GM23338 (cell line): ENCODE results near the gene TBC1D19. TPM values are rescaled to one million over a fixed set of nuclear protein-coding genes. Genes with fewer than 3 reads are reported as not detected.

Experiments
- ATAC-seq: fragments of 200-7000 bp; cut with Tn5 transposase; 3 replicates; pipeline ENCODE4 v1.9.1; 2020
- DNase-seq: peaks from one replicate; pipeline ENCODE4 v3.0.0-alpha.2; 2015; ENCODE audit warnings: low spot score
- H2AFZ ChIP-seq: fragments of 200-600 bp; sonication (generic); 2 replicates; pipeline ENCODE4 v1.8.0; 2016; ENCODE audit warnings: antibody characterized with exemption, mild to moderate bottlenecking, moderate library complexity
- H3F3A ChIP-seq: fragments of 200-600 bp; sonication (generic); replicated peaks from 2 replicates; pipeline ENCODE4 v1.8.0; 2017; ENCODE audit warnings: antibody characterized with exemption, mixed run types, low read depth
- H3K27ac ChIP-seq: fragments of 200-600 bp; sonication (generic); 2 replicates; pipeline ENCODE4 v1.6.1; 2016; ENCODE audit warnings: low read depth
- H3K27me3 ChIP-seq: fragments of 200-600 bp; sonication (generic); 2 replicates; pipeline ENCODE4 v1.8.0; 2016; ENCODE audit warnings: mild to moderate bottlenecking, mixed run types, moderate library complexity; ENCODE audit not compliant: insufficient read depth
- H3K36me3 ChIP-seq: fragments of 200-600 bp; sonication (generic); 2 replicates; pipeline ENCODE4 v1.8.0; 2016; ENCODE audit warnings: mild to moderate bottlenecking; ENCODE audit not compliant: insufficient read depth
- H3K4me1 ChIP-seq: fragments of 200-600 bp; sonication (generic); 2 replicates; pipeline ENCODE4 v1.8.0; 2016; ENCODE audit warnings: mild to moderate bottlenecking, moderate library complexity; ENCODE audit not compliant: insufficient read depth
- H3K4me2 ChIP-seq: fragments of 200-600 bp; sonication (generic); 2 replicates; pipeline ENCODE4 v1.7.1; 2017; ENCODE audit warnings: mixed run types
- H3K4me3 ChIP-seq: fragments of 200-600 bp; sonication (generic); 2 replicates; pipeline ENCODE4 v1.6.1; 2016; ENCODE audit warnings: mixed run types
- H3K79me2 ChIP-seq: fragments of 200-600 bp; sonication (generic); replicated peaks from 2 replicates; pipeline ENCODE4 v1.8.0; 2017; ENCODE audit warnings: mild to moderate bottlenecking; ENCODE audit not compliant: insufficient read depth
- H3K9me2 ChIP-seq: fragments of 200-600 bp; sonication (generic); 2 replicates; pipeline ENCODE4 v1.8.0; 2017; ENCODE audit not compliant: insufficient read depth
- H4K20me1 ChIP-seq: fragments of 200-600 bp; sonication (generic); replicated peaks from 2 replicates; pipeline ENCODE4 v1.8.0; 2017; ENCODE audit warnings: mild to moderate bottlenecking; ENCODE audit not compliant: insufficient read depth
- H3K27ac Mint-ChIP-seq: 2 replicates; pipeline ENCODE4 v1.8.0; 2020; ENCODE audit warnings: inconsistent platforms, mild to moderate bottlenecking, moderate library complexity, mixed read lengths
- H3K27me3 Mint-ChIP-seq: 3 replicates; pipeline ENCODE4 v1.8.0; 2022; ENCODE audit warnings: low read depth, mild to moderate bottlenecking, moderate library complexity, mixed read lengths, inconsistent platforms; ENCODE audit not compliant: insufficient read depth, poor library complexity
- H3K36me3 Mint-ChIP-seq: 3 replicates; pipeline ENCODE4 v1.8.0; 2021; ENCODE audit warnings: low read depth, mild to moderate bottlenecking, inconsistent platforms, moderate library complexity, mixed read lengths
- H3K4me1 Mint-ChIP-seq: 3 replicates; pipeline ENCODE4 v1.8.0; 2020; ENCODE audit warnings: mild to moderate bottlenecking, inconsistent platforms, mixed read lengths
- H3K4me3 Mint-ChIP-seq: 3 replicates; pipeline ENCODE4 v1.8.0; 2021; ENCODE audit warnings: moderate library complexity, mild to moderate bottlenecking, inconsistent platforms, mixed read lengths
- H3K9me3 Mint-ChIP-seq: 3 replicates; pipeline ENCODE4 v1.8.0; 2020; ENCODE audit warnings: moderate library complexity, mild to moderate bottlenecking, inconsistent platforms, mixed read lengths
- CREB1 ChIP-seq: fragments of 250-450 bp; sonication (Bioruptor Pico); IDR thresholded peaks from 2 replicates; pipeline ENCODE4 v1.5.0; 2020; ENCODE audit warnings: low read depth, mild to moderate bottlenecking, moderate library complexity
- EZH2 ChIP-seq: fragments of 200-600 bp; sonication (generic); IDR thresholded peaks from one replicate; pipeline ENCODE4 v1.8.0; 2017; ENCODE audit warnings: antibody characterized with exemption, mild to moderate bottlenecking, low read depth; ENCODE audit not compliant: unreplicated experiment
- EZH2phosphoT487 ChIP-seq: fragments of 200-600 bp; sonication (generic); IDR thresholded peaks from one replicate; pipeline ENCODE4 v1.8.1; 2018; ENCODE audit warnings: antibody characterized with exemption; ENCODE audit not compliant: unreplicated experiment
- POLR2AphosphoS5 ChIP-seq: IDR thresholded peaks from 2 replicates; pipeline ENCODE4 v1.6.1; 2016; ENCODE audit warnings: antibody characterized with exemption, low read depth
- STAT1 ChIP-seq: IDR thresholded peaks from one replicate; pipeline ENCODE4 v1.6.1; 2016; ENCODE audit warnings: antibody characterized with exemption; ENCODE audit not compliant: unreplicated experiment
- ZNF114 ChIP-seq: fragments of 250-450 bp; sonication (Bioruptor Pico); IDR thresholded peaks from 2 replicates; pipeline ENCODE4 v1.5.0; 2020; ENCODE audit warnings: mild to moderate bottlenecking, moderate library complexity
- polyA plus RNA-seq: library from polyadenylated mRNA; unstranded; fragments of >200 nt; fragmentation: Nextera tagmentation; extraction: Ambion mirVana; gene quantifications from 2 replicates; pipeline ENCODE4 v1.2.1, GENCODE V29; 2016
- total RNA-seq: library from RNA; depleted of rRNA; stranded (reverse); fragments of >200 nt; shearing (Covaris generic); gene quantifications from 2 replicates; pipeline ENCODE4 v1.2.3, GENCODE V29; 2014
- TF ChIP-seq, protein P1 (sequence below), 2 experiments: fragments of 200-600 bp in 1 of 2; sonication (generic) in 1 of 2; conservative IDR thresholded peaks; 2 replicates each; pipeline versions ENCODE4 v1.5.1 to v1.6.1; 2016 to 2017; ENCODE audit warnings: antibody characterized with exemption in 2 of 2, low read depth in 2 of 2, mild to moderate bottlenecking in 2 of 2, moderate library complexity in 1 of 2
- TF ChIP-seq, protein P2 (sequence below): fragments of 250-450 bp; sonication (Bioruptor Pico); IDR thresholded peaks from 2 replicates; pipeline ENCODE4 v1.5.0; 2020; ENCODE audit warnings: mild to moderate bottlenecking, moderate library complexity

Gene TBC1D19
- total and polyA plus RNA-seq, 2 experiments from 2014 or later, result 1.9 to 4.3 TPM

DNA sequence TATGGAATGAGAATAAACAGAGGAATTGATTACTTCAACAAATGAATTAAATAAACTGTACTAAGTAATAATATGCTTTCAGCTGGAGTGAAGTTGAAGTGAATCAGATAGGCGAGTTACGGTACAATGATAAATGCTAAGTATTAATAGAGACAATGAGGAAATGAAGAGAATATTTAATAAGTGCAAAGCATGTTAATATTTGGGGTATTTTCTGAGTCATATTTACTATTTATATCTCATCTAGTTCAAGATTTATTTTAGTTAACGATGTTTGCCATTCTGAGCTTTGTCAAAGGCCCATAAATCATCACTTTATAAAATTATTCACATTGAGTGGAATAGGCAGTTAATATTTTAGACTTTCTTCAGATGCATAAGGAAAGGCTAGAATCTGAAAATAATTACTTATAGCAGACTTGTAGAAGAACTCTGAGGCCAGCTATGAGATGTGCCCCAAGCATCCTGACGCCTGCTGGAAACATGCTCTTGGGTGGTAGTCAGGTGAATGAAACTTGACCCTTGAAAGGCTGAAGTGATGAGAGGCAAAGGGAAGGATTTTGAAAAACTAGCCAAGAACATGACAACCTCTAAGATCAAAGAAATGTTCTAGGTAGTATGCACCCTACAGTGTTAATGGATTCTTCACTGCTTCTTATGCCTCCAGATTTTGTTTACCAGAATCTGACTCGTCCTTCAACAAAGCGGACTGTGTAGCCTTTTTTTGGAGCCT, 142.9 kb downstream of the TBC1D19 start:
- H3K4me3 Mint-ChIP-seq, result no peak overlapping the region
- Histone ChIP-seq H2AFZ (no peak overlapping the region), H3K27me3 (no peaks in the 10 kb centered on the region), H3F3A (no peaks in the 10 kb centered on the region), H3K36me3 (no peaks in the 10 kb centered on the region), H3K4me1 (no peaks in the 10 kb centered on the region), H3K9me2 (no peaks in the 10 kb centered on the region), H4K20me1 (no peaks in the 10 kb centered on the region), H3K4me2 (no peak overlapping the region), H3K27ac (no peak overlapping the region), H3K79me2 (no peaks in the 10 kb centered on the region), H3K4me3 (no peak overlapping the region)
- H3K27ac Mint-ChIP-seq, result no peak overlapping the region
- TF ChIP-seq, protein P1, sequence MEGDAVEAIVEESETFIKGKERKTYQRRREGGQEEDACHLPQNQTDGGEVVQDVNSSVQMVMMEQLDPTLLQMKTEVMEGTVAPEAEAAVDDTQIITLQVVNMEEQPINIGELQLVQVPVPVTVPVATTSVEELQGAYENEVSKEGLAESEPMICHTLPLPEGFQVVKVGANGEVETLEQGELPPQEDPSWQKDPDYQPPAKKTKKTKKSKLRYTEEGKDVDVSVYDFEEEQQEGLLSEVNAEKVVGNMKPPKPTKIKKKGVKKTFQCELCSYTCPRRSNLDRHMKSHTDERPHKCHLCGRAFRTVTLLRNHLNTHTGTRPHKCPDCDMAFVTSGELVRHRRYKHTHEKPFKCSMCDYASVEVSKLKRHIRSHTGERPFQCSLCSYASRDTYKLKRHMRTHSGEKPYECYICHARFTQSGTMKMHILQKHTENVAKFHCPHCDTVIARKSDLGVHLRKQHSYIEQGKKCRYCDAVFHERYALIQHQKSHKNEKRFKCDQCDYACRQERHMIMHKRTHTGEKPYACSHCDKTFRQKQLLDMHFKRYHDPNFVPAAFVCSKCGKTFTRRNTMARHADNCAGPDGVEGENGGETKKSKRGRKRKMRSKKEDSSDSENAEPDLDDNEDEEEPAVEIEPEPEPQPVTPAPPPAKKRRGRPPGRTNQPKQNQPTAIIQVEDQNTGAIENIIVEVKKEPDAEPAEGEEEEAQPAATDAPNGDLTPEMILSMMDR (conservative IDR thresholded peaks at IDR 0.05; ENCODE audit: low read depth in 2 of 2), result no peak
- TF ChIP-seq ZNF114 (no peak), CREB1 (CRISPR knock-in tag) (no peak), STAT1 (no peak), EZH2phosphoT487 (no peak)
- ATAC-seq (no peak), DNase-seq (peak; percentile 3)
- no peaks in the 10 kb centered on the region for H3K36me3 Mint-ChIP-seq
- no peaks in the 10 kb centered on the region for H3K9me3 Mint-ChIP-seq
- no peaks in the 10 kb centered on the region for H3K4me1 Mint-ChIP-seq
- peaks cover 1% of the 10 kb centered on the region for H3K27me3 Mint-ChIP-seq

DNA sequence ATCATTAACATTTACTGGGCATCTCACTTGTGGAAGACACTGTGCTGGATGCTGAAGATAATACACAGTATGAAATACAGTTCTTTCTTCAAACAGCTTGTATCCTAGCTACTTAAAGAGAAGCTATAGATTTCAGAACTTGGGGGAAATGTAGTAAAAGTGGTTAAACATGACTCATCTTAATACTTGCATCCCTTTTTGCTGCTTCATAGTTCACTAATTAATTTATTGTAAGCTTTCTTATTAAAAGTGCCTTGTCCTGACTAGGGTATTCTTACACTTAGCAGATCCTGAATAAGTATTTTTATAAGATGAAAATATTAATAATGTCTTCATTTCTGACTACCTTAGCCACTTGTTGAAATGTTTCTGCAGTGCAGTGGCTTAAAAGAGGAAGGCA, 144.0 kb downstream of the TBC1D19 start:
- no peaks in the 10 kb centered on the region for H3K36me3 Mint-ChIP-seq
- H3K4me1 Mint-ChIP-seq, result no peaks in the 10 kb centered on the region
- no peak for DNase-seq
- Histone ChIP-seq H3K4me1 (no peaks in the 10 kb centered on the region), H2AFZ (no peak overlapping the region), H3K36me3 (no peaks in the 10 kb centered on the region), H3K79me2 (no peaks in the 10 kb centered on the region), H3K27me3 (no peaks in the 10 kb centered on the region), H3K4me2 (no peak overlapping the region), H3K27ac (no peak overlapping the region), H3F3A (no peaks in the 10 kb centered on the region), H3K9me2 (no peaks in the 10 kb centered on the region), H3K4me3 (no peak overlapping the region), H4K20me1 (no peaks in the 10 kb centered on the region)
- no peak overlapping the region for H3K4me3 Mint-ChIP-seq
- H3K27me3 Mint-ChIP-seq, result peaks cover 1% of the 10 kb centered on the region
- H3K27ac Mint-ChIP-seq, result no peak overlapping the region
- no peak for ATAC-seq
- H3K9me3 Mint-ChIP-seq, result no peaks in the 10 kb centered on the region
- TF ChIP-seq, protein P2, sequence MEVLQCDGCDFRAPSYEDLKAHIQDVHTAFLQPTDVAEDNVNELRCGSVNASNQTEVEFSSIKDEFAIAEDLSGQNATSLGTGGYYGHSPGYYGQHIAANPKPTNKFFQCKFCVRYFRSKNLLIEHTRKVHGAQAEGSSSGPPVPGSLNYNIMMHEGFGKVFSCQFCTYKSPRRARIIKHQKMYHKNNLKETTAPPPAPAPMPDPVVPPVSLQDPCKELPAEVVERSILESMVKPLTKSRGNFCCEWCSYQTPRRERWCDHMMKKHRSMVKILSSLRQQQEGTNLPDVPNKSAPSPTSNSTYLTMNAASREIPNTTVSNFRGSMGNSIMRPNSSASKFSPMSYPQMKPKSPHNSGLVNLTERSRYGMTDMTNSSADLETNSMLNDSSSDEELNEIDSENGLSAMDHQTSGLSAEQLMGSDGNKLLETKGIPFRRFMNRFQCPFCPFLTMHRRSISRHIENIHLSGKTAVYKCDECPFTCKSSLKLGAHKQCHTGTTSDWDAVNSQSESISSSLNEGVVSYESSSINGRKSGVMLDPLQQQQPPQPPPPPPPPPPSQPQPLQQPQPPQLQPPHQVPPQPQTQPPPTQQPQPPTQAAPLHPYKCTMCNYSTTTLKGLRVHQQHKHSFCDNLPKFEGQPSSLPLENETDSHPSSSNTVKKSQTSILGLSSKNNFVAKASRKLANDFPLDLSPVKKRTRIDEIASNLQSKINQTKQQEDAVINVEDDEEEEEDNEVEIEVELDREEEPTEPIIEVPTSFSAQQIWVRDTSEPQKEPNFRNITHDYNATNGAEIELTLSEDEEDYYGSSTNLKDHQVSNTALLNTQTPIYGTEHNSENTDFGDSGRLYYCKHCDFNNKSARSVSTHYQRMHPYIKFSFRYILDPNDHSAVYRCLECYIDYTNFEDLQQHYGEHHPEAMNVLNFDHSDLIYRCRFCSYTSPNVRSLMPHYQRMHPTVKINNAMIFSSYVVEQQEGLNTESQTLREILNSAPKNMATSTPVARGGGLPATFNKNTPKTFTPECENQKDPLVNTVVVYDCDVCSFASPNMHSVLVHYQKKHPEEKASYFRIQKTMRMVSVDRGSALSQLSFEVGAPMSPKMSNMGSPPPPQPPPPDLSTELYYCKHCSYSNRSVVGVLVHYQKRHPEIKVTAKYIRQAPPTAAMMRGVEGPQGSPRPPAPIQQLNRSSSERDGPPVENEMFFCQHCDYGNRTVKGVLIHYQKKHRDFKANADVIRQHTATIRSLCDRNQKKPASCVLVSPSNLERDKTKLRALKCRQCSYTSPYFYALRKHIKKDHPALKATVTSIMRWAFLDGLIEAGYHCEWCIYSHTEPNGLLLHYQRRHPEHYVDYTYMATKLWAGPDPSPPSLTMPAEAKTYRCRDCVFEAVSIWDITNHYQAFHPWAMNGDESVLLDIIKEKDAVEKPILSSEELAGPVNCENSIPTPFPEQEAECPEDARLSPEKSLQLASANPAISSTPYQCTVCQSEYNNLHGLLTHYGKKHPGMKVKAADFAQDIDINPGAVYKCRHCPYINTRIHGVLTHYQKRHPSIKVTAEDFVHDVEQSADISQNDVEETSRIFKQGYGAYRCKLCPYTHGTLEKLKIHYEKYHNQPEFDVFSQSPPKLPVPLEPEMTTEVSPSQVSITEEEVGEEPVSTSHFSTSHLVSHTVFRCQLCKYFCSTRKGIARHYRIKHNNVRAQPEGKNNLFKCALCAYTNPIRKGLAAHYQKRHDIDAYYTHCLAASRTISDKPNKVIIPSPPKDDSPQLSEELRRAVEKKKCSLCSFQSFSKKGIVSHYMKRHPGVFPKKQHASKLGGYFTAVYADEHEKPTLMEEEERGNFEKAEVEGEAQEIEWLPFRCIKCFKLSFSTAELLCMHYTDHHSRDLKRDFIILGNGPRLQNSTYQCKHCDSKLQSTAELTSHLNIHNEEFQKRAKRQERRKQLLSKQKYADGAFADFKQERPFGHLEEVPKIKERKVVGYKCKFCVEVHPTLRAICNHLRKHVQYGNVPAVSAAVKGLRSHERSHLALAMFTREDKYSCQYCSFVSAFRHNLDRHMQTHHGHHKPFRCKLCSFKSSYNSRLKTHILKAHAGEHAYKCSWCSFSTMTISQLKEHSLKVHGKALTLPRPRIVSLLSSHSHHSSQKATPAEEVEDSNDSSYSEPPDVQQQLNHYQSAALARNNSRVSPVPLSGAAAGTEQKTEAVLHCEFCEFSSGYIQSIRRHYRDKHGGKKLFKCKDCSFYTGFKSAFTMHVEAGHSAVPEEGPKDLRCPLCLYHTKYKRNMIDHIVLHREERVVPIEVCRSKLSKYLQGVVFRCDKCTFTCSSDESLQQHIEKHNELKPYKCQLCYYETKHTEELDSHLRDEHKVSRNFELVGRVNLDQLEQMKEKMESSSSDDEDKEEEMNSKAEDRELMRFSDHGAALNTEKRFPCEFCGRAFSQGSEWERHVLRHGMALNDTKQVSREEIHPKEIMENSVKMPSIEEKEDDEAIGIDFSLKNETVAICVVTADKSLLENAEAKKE (CRISPR knock-in tag), result no peak
- TF ChIP-seq POLR2AphosphoS5 (no peak), EZH2phosphoT487 (no peak), STAT1 (no peak), EZH2 (no peak)
- TF ChIP-seq, protein P1 (conservative IDR thresholded peaks at IDR 0.05; ENCODE audit: low read depth in 2 of 2), result no peak
